GM12891 (cell line): Measurements from ENCODE around the gene TTC39A.

Experiments
- DNase-seq: peaks from one replicate; pipeline ENCODE4 v3.0.0; 2011; ENCODE audit warnings: low spot score; ENCODE audit not compliant: insufficient read length
- FAIRE-seq: peaks from 2 replicates; lab custom pipeline; 2011; peaks lifted over from hg19 to GRCh38; lab: Jason Lieb, UNC
- PAX5 ChIP-seq: IDR thresholded peaks from 2 replicates; pipeline ENCODE4 v1.6.1; 2011; ENCODE audit warnings: low read length, moderate library complexity, mild to moderate bottlenecking; ENCODE audit not compliant: insufficient read depth, severe bottlenecking
- POLR2A ChIP-seq: IDR thresholded peaks from 2 replicates; pipeline ENCODE4 v1.6.1; 2011; ENCODE audit warnings: low read depth, low read length, control low read depth
- POLR2AphosphoS5 ChIP-seq: IDR thresholded peaks from 2 replicates; pipeline ENCODE4 v1.6.1; 2011; ENCODE audit warnings: low read depth, low read length, control low read depth
- POU2F2 ChIP-seq: IDR thresholded peaks from 2 replicates; pipeline ENCODE4 v1.6.1; 2011; ENCODE audit warnings: low read depth, mild to moderate bottlenecking, control low read depth, low read length, moderate library complexity
- SPI1 ChIP-seq: IDR thresholded peaks from 2 replicates; pipeline ENCODE4 v1.6.1; 2011; ENCODE audit warnings: low read depth, low read length, control low read depth
- TAF1 ChIP-seq: IDR thresholded peaks from 2 replicates; pipeline ENCODE4 v1.6.1; 2011; ENCODE audit warnings: low read depth, low read length, control low read depth

TTC39A gene

GRCh38 chr1:51238034-51238403, 92.3 kb downstream of the TTC39A start:
- FAIRE-seq (no peak), DNase-seq (no peak)
- TF ChIP-seq PAX5 = no peak
- TF ChIP-seq POLR2A = no peak
- TF ChIP-seq TAF1 = no peak
- TF ChIP-seq POU2F2 = no peak
- no peak for TF ChIP-seq POLR2AphosphoS5
- TF ChIP-seq SPI1 = no peak

DNA sequence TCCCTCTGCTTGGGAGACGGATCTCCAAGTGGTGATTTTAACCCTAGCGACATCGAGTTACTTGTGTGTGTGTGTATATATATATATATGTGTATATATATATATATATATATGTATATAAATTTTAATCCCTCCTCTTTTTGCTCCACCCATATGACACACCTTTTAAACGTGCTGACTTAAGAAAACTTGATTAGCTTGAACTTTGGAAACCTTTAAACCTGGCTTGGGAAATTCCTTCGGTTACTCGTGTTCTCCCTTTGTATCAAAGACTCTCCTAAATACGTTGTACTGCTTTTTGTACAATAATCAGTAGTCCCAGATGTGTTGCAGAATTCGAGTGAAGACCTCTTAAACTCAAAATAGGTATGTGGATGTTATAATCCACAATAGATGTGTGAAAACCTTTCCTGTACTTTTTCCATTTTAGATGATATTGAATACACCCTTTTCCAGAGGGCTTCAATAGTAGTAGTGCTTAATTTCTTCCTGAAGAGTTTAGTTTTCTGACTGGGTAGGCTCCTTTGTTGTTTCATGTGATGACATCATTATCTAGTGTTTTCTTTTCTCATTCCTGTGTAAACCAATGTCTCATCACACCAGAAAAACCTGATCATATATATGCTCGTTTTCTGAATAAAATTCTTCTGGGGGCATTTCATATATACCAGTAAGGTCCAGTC, 92.9 kb downstream of the TTC39A start:
- no peak for FAIRE-seq

More for the DNA sequence above, 92.9 kb downstream of the TTC39A start:
- TF ChIP-seq POU2F2 (no peak), POLR2A (no peak), POLR2AphosphoS5 (no peak), PAX5 (no peak), SPI1 (no peak), TAF1 (no peak)
- DNase-seq = no peak
